HCT116 (cell line): ENCODE results near the gene CACNA1A. TPM values are rescaled to one million over a fixed set of nuclear protein-coding genes. Genes with fewer than 3 reads are reported as not detected.

Experiments used
- ATAC-seq: fragments of 200-7000 bp; cut with Tn5 transposase; 2 replicates; pipeline ENCODE4 v1.9.1; 2020; ENCODE audit warnings: mild to moderate bottlenecking, moderate library complexity
- BruUV-seq: library from RNA; stranded (reverse); fragments of 400-500 nt; replicated peaks from 2 replicates; lab custom pipeline; 2021; lab: Mats Ljungman, UMichigan
- CTCF ChIA-PET: fragments of 300-600 bp; sonication (Branson Sonifier 250); formaldehyde crosslinking; loops from one replicate; lab custom pipeline; 2021; ENCODE audit warnings: antibody characterized with exemption; lab: Charles Lee
- POLR2A ChIA-PET: fragments of 300-600, 350-600 bp; sonication (Branson Sonifier 250); formaldehyde crosslinking; loops from one replicate; lab custom pipeline; 2021; ENCODE audit warnings: antibody characterized with exemption; lab: Charles Lee
- RAD21 ChIA-PET, 2 experiments: fragments of 300-600 bp; sonication (Branson Sonifier 250); formaldehyde crosslinking; loops; one replicate each; lab custom pipeline; 2023; ENCODE audit warnings: low total read pairs in 2 of 2; ENCODE audit not compliant: uncharacterized antibody in 2 of 2, unreplicated experiment in 2 of 2, low non-redundant PET in 1 of 2; lab: Charles Lee
- DNase-seq: peaks from one replicate; pipeline ENCODE4 v3.0.0-alpha.2; 2010; ENCODE audit warnings: low read depth, low spot score
- H2AFZ ChIP-seq: fragments of 200-600 bp; shearing (Covaris generic), sonication (generic); 2 replicates; pipeline ENCODE4 v1.6.1; 2017; ENCODE audit warnings: low read depth, mixed run types, mixed read lengths, antibody characterized with exemption, low read length; ENCODE audit not compliant: poor library complexity, severe bottlenecking
- H3K27ac ChIP-seq: 2 replicates; pipeline ENCODE4 v1.5.1; 2012; ENCODE audit warnings: low read depth, low read length
- H3K27me3 ChIP-seq: fragments of 200-600 bp; sonication (generic); 2 replicates; pipeline ENCODE4 v1.6.1; 2016; ENCODE audit warnings: mixed run types, low read length, mixed read lengths; ENCODE audit not compliant: insufficient read depth
- H3K36me3 ChIP-seq, 2 experiments: fragments of 200-500 bp in 1 of 2; fragments of 200-600 bp in 1 of 2; sonication (Bioruptor generic) in 1 of 2; sonication (generic) in 1 of 2; 2 replicates each; pipeline versions ENCODE4 v1.5.1 to v1.6.1; 2014 to 2016; ENCODE audit warnings: low read length in 2 of 2, inconsistent platforms in 1 of 2, mixed read lengths in 1 of 2, mixed run types in 1 of 2; ENCODE audit not compliant: insufficient read depth in 2 of 2, control insufficient read depth in 1 of 2
- H3K4me1 ChIP-seq, 2 experiments: fragments of 200-600 bp in 1 of 2; sonication (generic) in 1 of 2; 2 replicates each; pipeline versions ENCODE4 v1.5.1 to v1.6.1; 2012 to 2017; ENCODE audit warnings: low read length in 2 of 2, inconsistent platforms in 1 of 2, mild to moderate bottlenecking in 1 of 2, mixed read lengths in 1 of 2, mixed run types in 1 of 2, moderate library complexity in 1 of 2; ENCODE audit not compliant: insufficient read depth in 2 of 2, control insufficient read depth in 1 of 2
- H3K4me2 ChIP-seq: fragments of 200-600 bp; sonication (generic); 2 replicates; pipeline ENCODE4 v1.6.1; 2017; ENCODE audit warnings: mixed run types, low read length, mixed read lengths
- H3K4me3 ChIP-seq, 2 experiments: fragments of 200-600 bp in 1 of 2; sonication (generic) in 1 of 2; replicated peaks in 1 of 2; 2 replicates each; pipeline ENCODE4 v1.5.1; 2011 to 2016; ENCODE audit warnings: low read length in 2 of 2, control low read depth in 1 of 2, low read depth in 1 of 2, mild to moderate bottlenecking in 1 of 2, mixed read lengths in 1 of 2, mixed run types in 1 of 2
- H3K79me2 ChIP-seq: fragments of 200-600 bp; sonication (generic); 2 replicates; pipeline ENCODE4 v1.6.1; 2017; ENCODE audit warnings: mild to moderate bottlenecking, mixed run types, low read length, moderate library complexity, mixed read lengths; ENCODE audit not compliant: insufficient read depth
- H3K9ac ChIP-seq: fragments of 200-600 bp; sonication (generic); 2 replicates; pipeline ENCODE4 v1.6.1; 2016; ENCODE audit warnings: low read length, mixed read lengths
- H3K9me2 ChIP-seq: fragments of 200-600 bp; sonication (generic), shearing (Covaris generic); 2 replicates; pipeline ENCODE4 v1.6.1; 2017; ENCODE audit warnings: mixed run types, mild to moderate bottlenecking, moderate library complexity; ENCODE audit not compliant: insufficient read depth
- H3K9me3 ChIP-seq, 2 experiments: fragments of 200-500 bp in 1 of 2; fragments of 200-600 bp in 1 of 2; sonication (Bioruptor generic) in 1 of 2; sonication (generic) in 1 of 2; 2 replicates each; pipeline ENCODE4 v1.6.1; 2014 to 2017; ENCODE audit warnings: low read length in 2 of 2, mixed read lengths in 2 of 2, inconsistent platforms in 1 of 2, low read depth in 1 of 2, mild to moderate bottlenecking in 1 of 2, mixed run types in 1 of 2, moderate library complexity in 1 of 2; ENCODE audit not compliant: control insufficient read depth in 1 of 2, insufficient read depth in 1 of 2
- H4K20me1 ChIP-seq: fragments of 200-600 bp; sonication (generic), shearing (Covaris generic); 2 replicates; pipeline ENCODE4 v1.6.1; 2017; ENCODE audit warnings: mixed run types, mild to moderate bottlenecking, moderate library complexity; ENCODE audit not compliant: insufficient read depth
- CBX3 ChIP-seq: IDR thresholded peaks from 2 replicates; pipeline ENCODE4 v1.6.1; 2012; ENCODE audit warnings: low read depth
- CEBPB ChIP-seq: IDR thresholded peaks from 2 replicates; pipeline ENCODE4 v1.6.1; 2012; ENCODE audit warnings: low read depth
- EGR1 ChIP-seq: IDR thresholded peaks from 2 replicates; pipeline ENCODE4 v1.6.1; 2012; ENCODE audit warnings: low read depth
- EZH2phosphoT487 ChIP-seq: fragments of 200-600 bp; IDR thresholded peaks from 2 replicates; pipeline ENCODE4 v1.6.1; 2018; ENCODE audit warnings: antibody characterized with exemption, borderline replicate concordance
- FOSL1 ChIP-seq: IDR thresholded peaks from 2 replicates; pipeline ENCODE4 v1.6.1; 2012; ENCODE audit warnings: low read depth
- JUND ChIP-seq: IDR thresholded peaks from 2 replicates; pipeline ENCODE4 v1.6.1; 2012
- POLR2AphosphoS5 ChIP-seq: IDR thresholded peaks from 2 replicates; pipeline ENCODE4 v1.6.1; 2011; ENCODE audit warnings: mild to moderate bottlenecking, low read depth, low read length, moderate library complexity
- RAD21 ChIP-seq: IDR thresholded peaks from 2 replicates; pipeline ENCODE4 v1.6.1; 2012; ENCODE audit warnings: low read depth, mild to moderate bottlenecking
- SIN3A ChIP-seq: IDR thresholded peaks from 2 replicates; pipeline ENCODE4 v1.6.1; 2012; ENCODE audit warnings: low read depth
- SP1 ChIP-seq: IDR thresholded peaks from 2 replicates; pipeline ENCODE4 v1.6.1; 2012; ENCODE audit warnings: low read depth
- SRF ChIP-seq: IDR thresholded peaks from 2 replicates; pipeline ENCODE4 v1.6.1; 2012; ENCODE audit warnings: low read depth
- TCF7L2 ChIP-seq: IDR thresholded peaks from 2 replicates; pipeline ENCODE4 v1.7.0; 2011; ENCODE audit warnings: borderline replicate concordance, inconsistent platforms; ENCODE audit not compliant: insufficient read depth, insufficient read length; ENCODE audit errors: extremely low read depth
- ZNF274 ChIP-seq: fragments of 200-500 bp; sonication (Bioruptor generic); IDR thresholded peaks from 2 replicates; pipeline ENCODE4 v1.6.1; 2014; ENCODE audit warnings: mild to moderate bottlenecking, low read depth, low read length, inconsistent platforms
- intact Hi-C: fragments of 100-400 bp; cut with micrococcal nuclease; formaldehyde crosslinking; loops from 2 replicates; pipeline ENCODE4 v1.10.0; 2022
- total RNA-seq: library from RNA; stranded (reverse); gene quantifications from one replicate; pipeline ENCODE4 v1.2.1, GENCODE V29; 2021; ENCODE audit not compliant: unreplicated experiment
- TF ChIP-seq, protein P1 (sequence below): IDR thresholded peaks from 2 replicates; pipeline ENCODE4 v1.6.1; 2011; ENCODE audit warnings: mild to moderate bottlenecking, low read length, moderate library complexity; ENCODE audit not compliant: insufficient replicate concordance; ENCODE audit errors: extremely low read depth
- TF ChIP-seq, protein P2 (sequence below), 3 experiments: fragments of 200-600 bp in 1 of 3; sonication (generic) in 1 of 3; IDR thresholded peaks in 2 of 3; conservative IDR thresholded peaks in 1 of 3; 2 replicates each; pipeline ENCODE4 v1.5.1; 2012 to 2017; ENCODE audit warnings: low read depth in 2 of 3, low read length in 2 of 3, antibody characterized with exemption in 1 of 3, borderline replicate concordance in 1 of 3, control low read depth in 1 of 3, mild to moderate bottlenecking in 1 of 3, mixed read lengths in 1 of 3, mixed run types in 1 of 3, moderate library complexity in 1 of 3; ENCODE audit not compliant: insufficient read depth in 1 of 3

Gene CACNA1A
- total RNA-seq, 1 experiment from 2014 or later, result 7.5 TPM

DNA sequence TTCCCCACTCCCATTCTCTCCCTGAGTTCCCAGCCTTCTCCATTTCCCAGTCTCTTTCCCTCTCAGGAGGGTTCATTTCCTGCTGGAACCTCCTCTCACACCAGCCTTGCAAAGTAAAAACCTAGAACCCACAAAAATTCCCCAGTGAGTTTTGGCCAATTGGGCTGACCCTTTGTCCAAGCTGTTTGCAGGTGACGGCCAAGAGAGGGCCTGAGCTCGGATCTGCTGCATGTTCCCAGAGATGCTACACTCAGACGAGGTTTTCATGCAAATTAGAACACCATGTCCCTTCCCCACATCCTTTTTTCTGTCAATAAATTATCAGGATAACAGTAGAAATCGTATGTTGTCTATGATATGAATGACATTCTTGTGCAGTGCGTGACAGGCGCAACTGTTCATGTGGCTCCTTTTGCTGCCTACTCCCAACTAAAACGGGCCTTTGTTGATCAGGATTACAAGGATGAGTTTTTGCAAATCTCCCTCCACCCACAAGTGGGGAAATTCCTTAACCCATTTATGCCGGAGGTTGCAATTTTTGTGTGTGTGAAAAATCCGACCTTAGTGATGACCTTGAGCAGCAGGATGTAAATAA lies 149.5 kb downstream of the CACNA1A start:
- ChIA-PET POLR2A (interaction anchor here (1.2 kb wide), 1 partner anchor 42 kb away, joined by 3 read pairs; no protein-coding TSS in a partner anchor), RAD21 (no interaction called here), CTCF (no interaction called here)
- Histone ChIP-seq H3K27ac (no peak overlapping the region), H3K4me1 (no peaks in the 10 kb centered on the region), H3K9ac (no peak overlapping the region), H2AFZ (no peak overlapping the region), H3K4me2 (no peak overlapping the region), H3K9me3 (peaks cover 4 to 5% of the 10 kb centered on the region in 2 experiments; a peak in 2 of 4 replicates), H3K4me3 (no peak overlapping the region), H3K9me2 (no peaks in the 10 kb centered on the region), H3K36me3 (no peaks in the 10 kb centered on the region), H3K27me3 (no peaks in the 10 kb centered on the region; the same call in 1 of the 2 replicates), H4K20me1 (no peaks in the 10 kb centered on the region), H3K79me2 (no peaks in the 10 kb centered on the region)
- intact Hi-C loops, result no loop called here
- no peak for TF ChIP-seq SRF
- no TSS peak for BruUV-seq
- DNase-seq (no peak), ATAC-seq (no peak)

DNA sequence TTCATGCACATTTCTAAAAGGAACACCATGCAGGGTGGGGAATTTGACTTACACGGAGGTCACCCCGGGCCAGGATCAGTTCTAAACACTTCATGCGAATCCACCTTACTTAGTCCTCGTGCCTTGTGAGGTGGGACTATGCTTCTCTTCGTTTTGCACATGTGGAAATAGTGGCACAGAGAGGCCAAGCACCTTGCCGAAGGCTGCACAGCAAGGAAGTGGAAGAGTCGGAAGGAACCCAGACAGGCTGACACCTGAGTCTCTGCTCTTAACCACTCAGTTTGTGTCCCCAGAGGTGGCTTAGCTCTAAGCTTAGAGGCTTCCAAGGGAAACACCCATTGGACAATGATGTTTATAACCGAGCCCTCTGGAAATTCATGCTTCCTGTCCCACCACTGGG lies 150.1 kb downstream of the CACNA1A start:
- Histone ChIP-seq H3K9me2 (no peaks in the 10 kb centered on the region), H3K4me1 (no peaks in the 10 kb centered on the region), H3K4me3 (no peak overlapping the region)
- no peak for DNase-seq
- ChIA-PET CTCF (no interaction called here), RAD21 (no interaction called here)
- no peak for TF ChIP-seq ZNF274
- TF ChIP-seq EGR1, result no peak
- TF ChIP-seq, protein P1, sequence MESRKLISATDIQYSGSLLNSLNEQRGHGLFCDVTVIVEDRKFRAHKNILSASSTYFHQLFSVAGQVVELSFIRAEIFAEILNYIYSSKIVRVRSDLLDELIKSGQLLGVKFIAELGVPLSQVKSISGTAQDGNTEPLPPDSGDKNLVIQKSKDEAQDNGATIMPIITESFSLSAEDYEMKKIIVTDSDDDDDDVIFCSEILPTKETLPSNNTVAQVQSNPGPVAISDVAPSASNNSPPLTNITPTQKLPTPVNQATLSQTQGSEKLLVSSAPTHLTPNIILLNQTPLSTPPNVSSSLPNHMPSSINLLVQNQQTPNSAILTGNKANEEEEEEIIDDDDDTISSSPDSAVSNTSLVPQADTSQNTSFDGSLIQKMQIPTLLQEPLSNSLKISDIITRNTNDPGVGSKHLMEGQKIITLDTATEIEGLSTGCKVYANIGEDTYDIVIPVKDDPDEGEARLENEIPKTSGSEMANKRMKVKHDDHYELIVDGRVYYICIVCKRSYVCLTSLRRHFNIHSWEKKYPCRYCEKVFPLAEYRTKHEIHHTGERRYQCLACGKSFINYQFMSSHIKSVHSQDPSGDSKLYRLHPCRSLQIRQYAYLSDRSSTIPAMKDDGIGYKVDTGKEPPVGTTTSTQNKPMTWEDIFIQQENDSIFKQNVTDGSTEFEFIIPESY, result no peak
- TF ChIP-seq, protein P2, sequence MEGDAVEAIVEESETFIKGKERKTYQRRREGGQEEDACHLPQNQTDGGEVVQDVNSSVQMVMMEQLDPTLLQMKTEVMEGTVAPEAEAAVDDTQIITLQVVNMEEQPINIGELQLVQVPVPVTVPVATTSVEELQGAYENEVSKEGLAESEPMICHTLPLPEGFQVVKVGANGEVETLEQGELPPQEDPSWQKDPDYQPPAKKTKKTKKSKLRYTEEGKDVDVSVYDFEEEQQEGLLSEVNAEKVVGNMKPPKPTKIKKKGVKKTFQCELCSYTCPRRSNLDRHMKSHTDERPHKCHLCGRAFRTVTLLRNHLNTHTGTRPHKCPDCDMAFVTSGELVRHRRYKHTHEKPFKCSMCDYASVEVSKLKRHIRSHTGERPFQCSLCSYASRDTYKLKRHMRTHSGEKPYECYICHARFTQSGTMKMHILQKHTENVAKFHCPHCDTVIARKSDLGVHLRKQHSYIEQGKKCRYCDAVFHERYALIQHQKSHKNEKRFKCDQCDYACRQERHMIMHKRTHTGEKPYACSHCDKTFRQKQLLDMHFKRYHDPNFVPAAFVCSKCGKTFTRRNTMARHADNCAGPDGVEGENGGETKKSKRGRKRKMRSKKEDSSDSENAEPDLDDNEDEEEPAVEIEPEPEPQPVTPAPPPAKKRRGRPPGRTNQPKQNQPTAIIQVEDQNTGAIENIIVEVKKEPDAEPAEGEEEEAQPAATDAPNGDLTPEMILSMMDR (IDR thresholded peaks at IDR 0.05 in 2 of 3, conservative IDR thresholded peaks at IDR 0.05 in 1 of 3; ENCODE audit: borderline replicate concordance in 1 of 3, insufficient read depth in 1 of 3, low read depth in 2 of 3, low read length in 2 of 3), result no peak
- TF ChIP-seq SRF, result no peak
- TF ChIP-seq JUND, result no peak
- no peak for TF ChIP-seq SIN3A
- TF ChIP-seq POLR2AphosphoS5, result no peak
- no peak for TF ChIP-seq CBX3
- TF ChIP-seq SP1, result no peak
- TF ChIP-seq EZH2phosphoT487, result no peak
- TF ChIP-seq FOSL1, result no peak
- TF ChIP-seq TCF7L2, result no peak
- no peak for TF ChIP-seq RAD21
- TF ChIP-seq CEBPB, result no peak
- TF ChIP-seq, all 23 proteins: peak for 0
- Histone ChIP-seq H3K9ac (no peak overlapping the region), H3K36me3 (no peaks in the 10 kb centered on the region), H3K9me3 (peaks cover 4 to 5% of the 10 kb centered on the region in 2 experiments; a peak in 2 of 4 replicates), H3K4me2 (no peak overlapping the region), H4K20me1 (no peaks in the 10 kb centered on the region), H3K27me3 (no peaks in the 10 kb centered on the region; the same call in 1 of the 2 replicates), H3K79me2 (no peaks in the 10 kb centered on the region), H3K27ac (no peak overlapping the region), H2AFZ (no peak overlapping the region)
- POLR2A ChIA-PET, result interaction anchor here (1.2 kb wide), 1 partner anchor 43 kb away, joined by 3 read pairs; no protein-coding TSS in a partner anchor
- ATAC-seq, result no peak
- intact Hi-C loops, result no loop called here
- no TSS peak for BruUV-seq
